ENCODE results near the gene H2BK1. TPM values are rescaled to one million over a fixed set of nuclear protein-coding genes. Genes with fewer than 3 reads are reported as not detected.

Gene H2BK1
- total and polyA plus RNA-seq, 2 experiments from 2014 or later, result not detected

DNA sequence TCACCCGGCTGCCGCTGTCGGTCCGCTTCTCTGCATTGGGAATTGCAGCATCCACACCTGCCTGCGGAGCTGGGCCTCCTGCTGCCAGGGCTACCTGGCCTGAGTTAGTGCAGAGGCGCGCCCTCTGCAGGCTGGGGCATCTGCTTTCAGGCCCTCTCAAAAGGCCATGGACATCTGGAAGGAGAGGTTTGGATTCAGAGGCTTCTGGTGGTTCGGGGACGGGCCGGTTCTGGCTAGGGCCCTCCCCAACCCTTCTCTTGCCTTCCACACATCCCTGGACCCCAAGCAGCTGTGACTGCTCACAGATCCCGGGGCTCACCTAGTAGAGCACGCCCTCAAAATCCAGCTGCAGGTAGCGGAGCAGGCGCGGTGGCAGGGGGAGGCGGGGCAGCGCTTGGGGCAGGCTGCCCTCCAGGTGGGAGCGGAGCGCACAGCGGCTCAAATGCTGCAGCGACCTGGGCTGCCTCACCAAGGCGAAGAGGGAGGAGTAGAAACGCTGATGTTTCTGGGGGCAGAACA, 34.4 kb downstream of the H2BK1 start:
- WGBS (ENCODE audit: low lambda C conversion rate, missing lambda C conversion rate), result 72% methylated on average over 23 of the region's 23 CpGs
- H3K4me1 ChIP-seq (ENCODE audit: insufficient read depth), result no peaks in the 10 kb centered on the region
- no peak for TF ChIP-seq EZH2 (IDR thresholded peaks at IDR 0.05; ENCODE audit: borderline replicate concordance)
- no peaks in the 10 kb centered on the region for H3K79me2 ChIP-seq
- no peaks in the 10 kb centered on the region for H4K20me1 ChIP-seq (ENCODE audit: insufficient read depth, poor library complexity, severe bottlenecking)
- H3K27ac ChIP-seq, result no peak overlapping the region
- H3K36me3 ChIP-seq (replicated peaks; ENCODE audit: insufficient read depth, low read depth), result no peaks in the 10 kb centered on the region
- no peak overlapping the region for H2AFZ ChIP-seq
- H3K4me3 ChIP-seq, result no peak overlapping the region
- peaks cover 22% of the 10 kb centered on the region for H3K27me3 ChIP-seq
- H3K9me2 ChIP-seq (replicated peaks; ENCODE audit: insufficient read depth), result no peaks in the 10 kb centered on the region
- H3K4me2 ChIP-seq, result no peak overlapping the region
- no peak for DNase-seq (ENCODE audit: low spot score)
- no peaks in the 10 kb centered on the region for H3K9me3 ChIP-seq (ENCODE audit: low read depth)

- no peaks in the 10 kb centered on the region for H3K9me2 ChIP-seq (replicated peaks; ENCODE audit: insufficient read depth)
- no peaks in the 10 kb centered on the region for H3K79me2 ChIP-seq
- peaks cover 25% of the 10 kb centered on the region for H3K27me3 ChIP-seq
- no peak overlapping the region for H3K4me2 ChIP-seq
- no peaks in the 10 kb centered on the region for H3K36me3 ChIP-seq (replicated peaks; ENCODE audit: insufficient read depth, low read depth)
- no peaks in the 10 kb centered on the region for H3K4me1 ChIP-seq (ENCODE audit: insufficient read depth)
- no peak overlapping the region for H3K27ac ChIP-seq
- H3K9me3 ChIP-seq (ENCODE audit: low read depth), result no peaks in the 10 kb centered on the region
- no peaks in the 10 kb centered on the region for H4K20me1 ChIP-seq (ENCODE audit: insufficient read depth, poor library complexity, severe bottlenecking)
- no peak for DNase-seq (ENCODE audit: low spot score)
- TF ChIP-seq EZH2 (IDR thresholded peaks at IDR 0.05; ENCODE audit: borderline replicate concordance) (no peak), CTCF (IDR thresholded peaks at IDR 0.05; ENCODE audit: poor library complexity) (no peak), EZH2phosphoT487 (IDR thresholded peaks at IDR 0.05; ENCODE audit: low read depth, severe bottlenecking, unreplicated experiment) (no peak)
- H3K4me3 ChIP-seq, result no peak overlapping the region
- WGBS (ENCODE audit: low lambda C conversion rate, missing lambda C conversion rate), result 84% methylated on average over 16 of the region's 16 CpGs
- no peak overlapping the region for H2AFZ ChIP-seq
These were observed 35.1 kb downstream of the H2BK1 start for GRCh38 chr7:151175047-151175792.

GRCh38 chr7:151174246-151175046, 35.8 kb downstream of the H2BK1 start:
- no peaks in the 10 kb centered on the region for H3K36me3 ChIP-seq (replicated peaks; ENCODE audit: insufficient read depth, low read depth)
- no peak for DNase-seq (ENCODE audit: low spot score)
- no peak overlapping the region for H3K27ac ChIP-seq
- no peaks in the 10 kb centered on the region for H3K9me2 ChIP-seq (replicated peaks; ENCODE audit: insufficient read depth)
- H3K4me3 ChIP-seq, result no peak overlapping the region
- H3K79me2 ChIP-seq, result no peaks in the 10 kb centered on the region
- no peaks in the 10 kb centered on the region for H3K4me1 ChIP-seq (ENCODE audit: insufficient read depth)
- WGBS (ENCODE audit: low lambda C conversion rate, missing lambda C conversion rate), result 93% methylated on average over 51 of the region's 77 CpGs
- peaks cover 33% of the 10 kb centered on the region for H3K27me3 ChIP-seq
- TF ChIP-seq CTCF (IDR thresholded peaks at IDR 0.05; ENCODE audit: poor library complexity) (no peak), EZH2 (IDR thresholded peaks at IDR 0.05; ENCODE audit: borderline replicate concordance) (no peak), EZH2phosphoT487 (IDR thresholded peaks at IDR 0.05; ENCODE audit: low read depth, severe bottlenecking, unreplicated experiment) (no peak)
- no peak overlapping the region for H2AFZ ChIP-seq
- no peaks in the 10 kb centered on the region for H4K20me1 ChIP-seq (ENCODE audit: insufficient read depth, poor library complexity, severe bottlenecking)
- no peak overlapping the region for H3K4me2 ChIP-seq
- H3K9me3 ChIP-seq (ENCODE audit: low read depth), result no peaks in the 10 kb centered on the region

All from hepatocyte (in vitro differentiated cells).